ENCODE data around the gene POLR3H.

Gene POLR3H

DNA sequence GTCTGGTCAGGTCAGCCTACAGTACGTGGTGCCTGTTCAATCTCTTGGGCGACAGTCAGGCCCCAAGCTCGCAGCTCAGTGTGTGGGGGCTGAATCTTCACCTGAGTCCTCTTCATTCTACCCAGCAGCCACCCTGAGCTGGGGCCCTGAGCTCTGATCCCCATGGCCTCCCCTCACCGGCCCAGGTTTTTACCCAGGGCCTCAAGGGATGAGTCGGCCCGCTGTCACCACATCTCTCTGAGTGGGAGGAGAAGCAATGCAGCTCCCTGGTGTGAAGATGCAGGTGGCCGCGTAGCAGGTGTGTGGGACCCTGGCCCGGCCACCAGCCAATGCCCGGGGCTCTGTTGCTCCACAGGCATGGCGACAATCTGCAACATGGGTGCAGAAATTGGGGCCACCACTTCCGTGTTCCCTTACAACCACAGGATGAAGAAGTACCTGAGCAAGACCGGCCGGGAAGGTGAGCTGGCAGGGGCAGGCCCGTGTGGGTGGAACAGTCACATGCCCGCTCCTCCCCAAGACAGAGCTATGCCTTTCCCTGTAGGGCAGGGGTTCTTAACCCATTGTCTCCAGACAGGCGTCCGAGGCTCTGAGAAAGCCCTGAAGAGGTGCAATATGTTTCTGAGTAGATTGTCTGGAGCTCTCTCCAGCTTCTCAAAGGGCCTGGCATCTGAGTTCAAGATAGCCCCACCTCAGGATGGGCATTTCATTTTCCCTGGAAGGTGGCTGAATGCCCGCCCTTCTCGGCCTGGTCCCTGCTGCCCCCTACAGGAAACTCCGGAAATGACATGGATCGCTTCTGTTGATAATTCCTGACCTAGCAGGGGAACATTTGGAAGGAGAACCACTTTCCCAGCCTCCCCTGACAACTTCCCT, 26.9 kb downstream of the POLR3H start:
- DNase-seq (ENCODE audit: low read depth in 2 of 2), result peak in 1 of 2 donors; percentile 17

DNA sequence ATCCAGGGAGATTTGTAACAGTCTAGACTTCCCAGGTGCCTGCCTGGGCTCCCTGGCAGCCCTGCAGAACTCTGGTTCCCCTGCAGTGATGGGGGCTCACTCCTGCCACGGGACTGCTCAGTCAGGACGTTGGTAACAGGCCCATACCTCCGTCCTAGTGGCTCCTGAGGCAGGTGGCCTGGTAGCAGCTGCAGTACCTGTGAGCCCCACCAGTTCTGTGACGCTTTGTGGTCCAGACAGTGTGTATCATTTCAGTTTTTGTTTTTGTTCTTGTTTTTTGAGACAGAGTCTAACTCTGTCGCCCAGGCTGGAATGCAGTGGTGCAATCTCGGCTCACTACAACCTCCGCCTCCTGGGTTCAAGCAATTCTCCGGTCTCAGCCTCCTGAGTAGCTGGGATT, 27.8 kb downstream of the POLR3H start:
- no peak for DNase-seq (ENCODE audit: low read depth in 2 of 2)

DNA sequence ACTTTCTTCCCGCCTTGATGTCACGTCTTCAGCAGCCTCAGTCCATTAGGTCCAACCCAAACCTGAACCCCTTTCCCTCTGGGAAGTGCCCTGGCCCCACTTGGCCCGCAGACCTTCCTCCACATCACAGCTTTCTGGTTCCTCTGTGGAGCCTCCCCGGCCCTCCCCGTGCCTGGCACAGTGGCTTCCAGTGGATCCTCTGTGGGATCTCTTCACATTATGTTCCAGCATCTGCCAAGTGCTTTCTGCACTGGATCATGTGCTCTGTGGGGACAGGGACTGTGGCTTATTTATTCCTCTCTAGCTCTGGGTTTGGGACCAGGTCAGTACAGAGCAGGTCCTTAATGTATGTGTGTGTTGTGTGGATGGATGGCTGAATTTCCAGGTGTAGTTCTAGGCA, 30.9 kb downstream of the POLR3H start:
- DNase-seq (ENCODE audit: low read depth in 2 of 2), result no peak

DNA sequence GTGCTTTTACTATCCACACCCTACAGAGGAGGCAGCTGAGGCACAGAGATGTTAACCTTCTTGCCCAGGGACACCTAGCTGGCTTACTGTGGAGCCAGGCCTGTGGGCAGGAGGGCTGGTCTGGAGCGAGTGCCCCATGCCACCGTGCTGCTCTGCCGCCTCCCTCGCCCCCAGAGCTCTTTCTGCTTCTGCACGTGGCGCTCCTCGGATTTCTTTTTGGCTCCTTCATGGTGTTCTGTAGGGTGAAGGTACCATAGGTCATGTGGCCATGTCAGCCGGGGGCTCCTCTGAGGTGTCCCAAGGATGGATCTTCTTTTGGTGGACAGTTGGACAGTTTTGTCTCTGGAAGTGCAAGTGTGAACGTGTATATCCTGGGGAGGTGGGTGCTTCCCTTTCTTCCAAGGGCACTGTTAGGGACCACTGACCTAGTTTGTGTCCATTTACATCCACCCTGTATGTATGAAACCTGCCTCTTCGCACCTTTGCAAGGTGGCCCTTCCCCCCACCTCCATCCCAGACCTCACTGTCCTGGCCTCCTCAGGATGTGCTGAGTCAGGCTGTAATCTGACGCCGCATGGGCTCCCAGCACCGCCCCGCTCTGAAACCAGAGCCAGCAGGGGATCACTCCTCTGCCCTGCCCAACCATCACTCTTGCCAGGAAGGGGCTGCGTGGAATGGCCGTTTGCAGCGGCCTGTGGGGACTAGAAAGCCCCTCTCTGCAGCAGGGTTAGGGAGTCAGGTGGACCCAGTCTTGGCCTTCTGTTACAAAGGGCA, 31.7 kb downstream of the POLR3H start:
- no peak for DNase-seq (ENCODE audit: low read depth in 2 of 2)

DNA sequence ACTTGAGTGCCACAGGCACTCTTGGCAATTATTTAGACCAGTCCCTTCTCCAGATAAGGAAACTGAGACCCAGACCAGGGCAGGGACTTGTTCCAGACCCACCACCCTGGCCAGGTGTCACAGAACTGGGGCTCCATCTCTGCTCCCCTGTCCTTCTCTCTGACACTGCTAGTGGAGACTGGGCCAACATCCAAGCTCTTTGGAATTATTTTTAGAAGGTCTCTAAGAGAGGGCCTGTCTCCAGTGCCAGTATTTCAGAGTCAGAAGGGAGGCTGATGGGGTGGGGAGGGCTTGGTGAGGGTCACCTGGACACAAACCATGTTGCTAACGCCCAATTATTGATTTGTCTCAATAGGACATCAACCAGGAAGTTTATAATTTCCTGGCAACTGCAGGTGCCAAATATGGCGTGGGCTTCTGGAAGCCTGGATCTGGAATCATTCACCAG, 32.7 kb downstream of the POLR3H start:
- no peak for DNase-seq (ENCODE audit: low read depth in 2 of 2)

DNA sequence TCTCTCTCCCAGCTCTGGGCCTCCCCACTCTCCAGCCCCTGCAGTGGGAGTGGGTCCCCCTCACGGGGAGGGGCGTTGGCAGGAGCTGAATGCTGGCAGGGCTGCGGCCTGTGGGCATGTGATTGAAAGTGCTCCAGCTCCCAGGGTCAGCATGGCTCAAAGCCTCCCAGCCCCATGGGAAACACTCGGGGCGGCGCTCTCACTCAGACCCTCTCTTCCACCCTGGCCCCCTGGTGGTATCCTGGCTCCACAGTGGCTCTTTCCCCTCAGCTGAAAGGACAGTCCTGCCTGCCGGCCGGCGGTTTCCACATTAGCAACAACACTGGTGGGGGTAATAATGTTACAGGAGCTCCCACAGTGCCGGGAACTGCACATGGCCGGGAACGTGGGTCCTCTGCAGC, 35.5 kb downstream of the POLR3H start:
- DNase-seq (ENCODE audit: low read depth in 2 of 2), result no peak

DNA sequence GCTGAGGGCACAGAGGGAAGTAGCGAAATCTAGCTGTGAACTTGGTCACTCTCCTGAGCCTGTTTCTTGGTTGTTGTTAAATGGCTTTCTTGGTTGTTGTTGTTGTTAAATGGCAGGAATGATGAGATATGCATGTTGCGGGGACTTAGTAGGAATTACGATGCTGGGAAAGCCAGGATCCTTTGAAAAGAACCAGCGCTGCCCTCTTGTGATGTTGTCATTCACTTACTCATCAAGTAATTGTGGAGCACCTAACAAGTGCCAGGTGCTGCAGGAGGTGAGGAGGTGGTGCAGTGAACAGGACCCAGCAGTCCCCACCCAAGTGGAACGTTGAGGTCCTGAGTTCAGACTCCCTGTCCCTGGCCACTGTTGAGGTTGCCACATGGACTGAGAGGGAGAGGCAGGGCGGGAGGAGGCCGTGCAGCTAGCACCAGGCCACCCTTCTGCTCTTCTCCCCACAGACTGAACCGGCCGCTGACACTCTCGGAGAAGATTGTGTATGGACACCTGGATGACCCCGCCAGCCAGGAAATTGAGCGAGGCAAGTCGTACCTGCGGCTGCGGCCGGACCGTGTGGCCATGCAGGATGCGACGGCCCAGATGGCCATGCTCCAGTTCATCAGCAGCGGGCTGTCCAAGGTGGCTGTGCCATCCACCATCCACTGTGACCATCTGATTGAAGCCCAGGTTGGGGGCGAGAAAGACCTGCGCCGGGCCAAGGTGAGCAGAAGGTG, 36.8 kb downstream of the POLR3H start:
- no peak for DNase-seq (ENCODE audit: low read depth in 2 of 2)

DNA sequence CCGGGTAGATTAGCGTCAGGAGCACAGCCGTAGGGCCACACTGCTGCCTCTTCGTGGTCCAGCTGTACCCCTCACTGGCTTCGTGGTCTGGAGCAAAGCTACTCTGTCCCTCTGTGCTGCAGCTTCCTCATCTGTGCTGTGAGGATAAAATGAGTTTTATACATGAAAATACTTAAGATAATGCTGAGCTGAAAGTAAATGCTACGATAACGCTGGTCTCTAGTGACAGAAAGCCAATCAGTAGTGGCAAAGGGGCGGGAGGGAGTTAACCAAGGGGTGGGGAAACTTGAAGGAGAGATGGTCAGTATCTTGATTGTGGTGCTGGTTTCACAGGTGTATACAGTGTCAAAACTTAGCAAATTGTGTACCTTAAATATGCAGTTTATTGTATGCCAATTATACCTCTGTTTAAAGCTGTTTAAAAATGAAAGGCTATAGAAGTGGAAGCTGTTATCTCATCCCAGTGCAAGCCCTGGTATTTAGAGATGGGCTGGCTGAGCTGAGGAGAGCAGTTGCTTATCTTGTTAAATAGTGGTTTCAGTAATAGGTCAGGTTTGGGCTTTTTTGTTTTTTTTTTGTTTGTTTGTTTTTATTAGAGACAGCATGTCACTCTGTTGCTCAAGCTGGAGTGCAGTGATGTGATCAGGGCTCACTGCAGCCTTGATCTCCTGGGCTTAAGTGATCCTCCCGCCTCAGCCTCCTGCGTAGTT, 38.6 kb downstream of the POLR3H start:
- no peak for DNase-seq (ENCODE audit: low read depth in 2 of 2)

DNA sequence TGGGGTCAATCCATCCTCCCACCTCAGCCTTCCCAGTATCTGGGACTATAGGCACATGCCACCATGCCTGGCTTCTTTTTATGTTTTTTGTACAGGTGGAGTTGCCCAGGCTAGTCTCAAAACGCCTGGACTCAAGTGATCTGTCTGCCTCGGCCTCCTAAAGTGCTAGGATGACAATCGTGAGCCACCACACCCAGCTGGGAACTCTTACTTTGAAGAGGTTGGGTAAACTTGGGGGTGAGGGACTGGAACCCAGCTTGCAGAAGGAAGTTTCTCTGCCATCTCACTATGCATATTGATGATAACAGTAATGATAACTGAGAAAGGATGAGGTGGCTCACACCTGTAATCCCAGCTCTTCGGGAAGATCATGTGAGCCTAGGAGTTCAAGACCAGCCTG, 39.5 kb downstream of the POLR3H start:
- no peak for DNase-seq (ENCODE audit: low read depth in 2 of 2)

DNA sequence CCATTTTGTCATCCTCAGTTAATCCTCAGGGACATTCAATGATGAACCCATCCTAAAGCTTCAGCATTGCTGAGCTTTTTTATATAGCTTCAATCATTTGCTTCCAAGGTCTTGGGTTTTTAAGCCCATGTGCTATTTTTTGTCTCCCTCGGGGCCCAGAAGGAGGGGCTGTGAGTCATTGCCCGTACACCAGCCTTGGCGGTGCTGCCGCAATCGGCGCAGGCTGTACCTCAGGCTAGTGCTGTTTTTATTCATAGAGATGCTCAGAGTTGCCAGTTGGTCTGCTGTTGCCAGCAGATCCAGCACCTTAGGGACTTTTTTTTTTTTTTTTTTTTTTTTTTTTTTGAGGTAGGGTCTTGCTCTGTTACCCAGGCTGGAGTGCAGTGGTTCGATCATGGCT, 39.9 kb downstream of the POLR3H start:
- DNase-seq (ENCODE audit: low read depth in 2 of 2), result no peak

DNA sequence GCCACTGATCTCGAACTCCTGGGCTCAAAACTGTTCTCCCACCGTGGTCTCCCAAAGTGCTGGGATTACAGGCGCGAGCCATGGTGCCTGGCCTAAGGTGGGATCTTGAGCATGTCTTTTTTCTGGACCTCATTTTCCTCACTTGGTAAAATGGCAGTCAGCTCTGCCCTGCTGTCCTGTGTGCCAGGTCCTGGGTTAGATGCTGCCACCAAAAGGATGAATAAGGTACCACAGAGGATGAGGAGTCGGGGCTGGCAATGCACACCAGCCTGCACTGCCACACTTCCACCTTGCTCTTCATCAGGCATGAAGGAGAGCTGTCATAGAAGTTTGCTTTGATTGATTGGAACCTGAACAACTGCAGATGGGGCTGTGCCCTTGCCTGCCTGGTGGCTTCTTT, 43.1 kb downstream of the POLR3H start:
- DNase-seq (ENCODE audit: low read depth in 2 of 2), result no peak

DNA sequence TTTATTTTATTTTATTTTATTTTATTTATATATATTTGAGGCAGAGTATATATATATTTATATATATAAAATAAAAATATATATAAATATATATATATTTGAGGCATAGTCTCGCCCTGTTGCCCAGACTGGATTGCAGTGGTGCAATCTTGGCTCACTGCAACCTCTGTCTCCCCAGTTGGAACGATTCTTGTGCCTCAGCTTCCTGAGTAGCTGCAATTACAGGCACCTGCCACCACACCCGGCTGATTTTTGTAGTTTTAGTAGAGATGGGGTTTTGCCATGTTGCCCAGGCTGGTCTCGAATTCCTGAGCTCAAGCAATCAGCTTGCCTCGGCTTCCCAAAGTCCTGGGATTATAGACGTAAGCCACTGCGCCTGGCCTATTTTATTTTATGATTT, 44.0 kb downstream of the POLR3H start:
- DNase-seq (ENCODE audit: low read depth in 2 of 2), result no peak

DNA sequence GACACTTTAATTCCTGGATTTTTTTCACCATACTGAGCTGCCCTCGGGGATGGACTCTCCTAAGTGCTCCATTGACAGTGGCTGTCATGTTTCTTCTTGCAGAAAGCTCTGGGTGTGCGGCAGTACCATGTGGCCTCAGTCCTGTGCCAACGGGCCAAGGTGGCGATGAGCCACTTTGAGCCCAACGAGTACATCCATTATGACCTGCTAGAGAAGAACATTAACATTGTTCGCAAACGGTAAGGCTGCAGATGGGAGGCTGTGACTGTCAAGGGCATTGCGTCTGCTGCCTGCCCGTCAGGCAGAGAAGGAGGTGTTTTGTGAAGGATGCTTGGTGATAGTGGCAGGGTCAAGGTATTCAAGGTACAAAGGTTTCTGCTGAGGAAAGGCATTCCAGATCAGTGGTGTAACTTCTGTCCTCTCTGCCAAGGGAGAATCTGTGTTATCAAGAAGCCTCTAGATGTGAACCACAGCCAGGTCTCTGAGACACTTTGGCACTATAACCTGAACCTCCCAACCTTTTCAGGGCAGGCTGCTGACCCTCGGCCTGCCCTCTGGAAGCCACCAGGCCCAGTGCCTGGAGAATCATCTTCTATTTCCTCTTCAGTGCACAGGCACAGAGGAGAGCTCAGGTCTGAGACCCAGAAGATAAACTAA, 44.5 kb downstream of the POLR3H start:
- DNase-seq (ENCODE audit: low read depth in 2 of 2), result no peak

DNA sequence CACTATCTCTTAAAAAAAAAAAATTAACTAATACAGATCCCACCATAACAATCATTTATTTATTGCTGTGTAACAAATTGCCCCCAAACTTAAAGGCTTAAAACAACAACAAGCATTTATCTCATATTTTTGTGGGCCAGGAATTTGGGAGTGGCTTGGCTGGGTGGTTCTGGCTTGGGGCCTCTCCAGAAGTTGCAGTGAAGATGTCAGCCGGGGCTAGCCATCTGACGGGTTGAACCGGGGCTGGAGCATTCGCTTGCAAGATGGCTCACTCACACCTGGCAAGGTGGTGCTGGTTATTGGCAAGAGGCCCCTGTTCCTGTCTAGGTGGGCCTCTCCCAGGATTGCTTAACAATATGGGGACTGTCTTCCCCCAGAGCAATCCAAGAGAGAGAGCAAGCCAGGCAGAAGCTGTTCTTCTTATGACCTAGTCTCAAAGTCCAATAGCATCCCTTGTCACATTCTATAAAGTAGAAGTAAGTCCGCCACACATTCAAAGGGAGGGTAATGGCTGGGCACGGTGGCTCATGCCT, 45.9 kb downstream of the POLR3H start:
- DNase-seq (ENCODE audit: low read depth in 2 of 2), result no peak

DNA sequence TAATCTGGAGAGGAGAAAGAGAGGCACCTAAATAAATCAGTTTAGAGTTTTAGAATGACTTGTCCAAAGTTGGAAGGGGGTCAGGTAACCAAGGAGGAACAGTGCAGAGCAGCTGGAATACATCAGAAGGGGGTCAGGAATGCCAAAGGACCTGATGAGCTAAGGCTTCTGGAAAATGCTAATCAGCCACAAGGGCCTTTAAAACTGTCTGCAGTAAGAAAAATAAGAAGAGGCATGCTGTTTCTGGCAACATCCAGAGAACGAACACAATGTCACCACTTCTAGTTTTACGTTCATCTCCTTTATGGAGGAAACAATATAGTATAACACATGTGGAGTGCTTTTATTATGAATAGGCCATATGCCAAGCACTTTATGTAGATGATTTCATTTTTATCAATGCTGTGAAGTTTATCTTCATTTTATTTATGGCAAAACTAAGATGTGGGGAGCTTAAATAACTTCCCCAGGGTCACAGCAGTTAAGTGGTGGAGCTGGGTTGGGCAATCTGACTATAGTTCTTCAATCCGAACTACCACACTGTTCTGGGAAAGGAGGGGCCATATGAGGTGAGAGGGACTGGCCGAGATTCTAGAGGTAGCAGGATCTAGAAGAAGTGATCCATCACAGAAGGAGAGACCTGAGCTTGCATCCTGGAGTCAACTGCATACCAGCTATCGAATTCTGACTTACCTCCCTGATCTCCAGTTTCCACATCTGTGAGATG, 52.7 kb downstream of the POLR3H start:
- no peak for DNase-seq (ENCODE audit: low read depth in 2 of 2)

DNA sequence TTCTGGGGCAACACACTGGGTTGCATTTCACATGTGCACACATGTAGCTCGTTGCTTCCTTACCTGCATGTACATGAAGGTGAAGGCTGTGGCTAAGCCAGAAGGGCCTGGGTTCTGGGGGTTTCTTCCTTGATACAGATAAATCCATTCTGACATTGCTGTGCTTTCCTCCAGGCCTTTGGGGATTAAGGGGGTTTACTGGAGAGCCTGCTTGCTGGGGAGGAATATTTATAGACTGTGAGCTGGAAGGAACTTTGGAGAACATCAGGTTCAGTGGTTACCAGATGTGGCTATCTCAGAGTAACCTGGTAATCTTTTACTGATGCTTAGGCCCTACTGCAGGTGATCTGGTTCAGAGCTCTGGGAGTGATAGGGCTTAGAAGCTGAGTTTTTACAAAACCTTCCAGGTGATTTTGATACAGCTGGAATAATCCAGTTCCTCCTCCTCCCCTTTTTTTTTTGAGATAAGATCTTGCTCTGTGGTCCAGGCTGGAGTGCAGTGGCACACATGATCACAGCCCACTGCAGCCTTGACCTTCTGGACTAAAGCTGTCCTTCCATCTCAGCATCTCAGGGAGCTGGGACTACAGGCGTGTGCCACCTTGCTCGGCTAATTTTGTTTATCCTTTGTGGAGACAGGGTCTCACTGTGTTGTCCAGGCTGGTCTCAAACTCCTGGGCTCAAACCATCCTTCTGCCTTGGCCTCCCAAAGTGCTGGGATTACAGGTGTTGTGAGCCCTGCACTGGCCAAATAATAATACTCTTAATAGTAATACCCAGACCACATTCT, 55.5 kb downstream of the POLR3H start:
- DNase-seq (ENCODE audit: low read depth in 2 of 2), result no peak

DNA sequence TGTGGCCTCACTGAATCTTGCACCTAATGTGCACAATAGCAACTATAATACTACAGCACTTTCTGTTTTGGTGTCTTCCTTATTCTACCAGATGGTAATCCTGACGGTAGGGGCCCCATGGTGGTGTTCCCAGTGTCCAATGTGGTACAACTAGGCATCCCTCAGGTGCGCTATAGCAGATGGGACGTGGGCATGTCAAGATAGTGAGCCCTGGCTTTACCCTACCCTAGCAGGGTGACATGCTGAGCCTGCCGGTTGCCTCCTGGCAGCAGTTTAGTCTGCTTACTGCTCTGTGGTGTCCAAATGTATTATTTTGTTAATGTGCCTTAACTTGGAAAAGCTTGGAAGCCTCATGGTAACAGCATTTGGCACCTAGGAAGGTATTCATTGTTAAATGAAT, 56.2 kb downstream of the POLR3H start:
- no peak for DNase-seq (ENCODE audit: low read depth in 2 of 2)

DNA sequence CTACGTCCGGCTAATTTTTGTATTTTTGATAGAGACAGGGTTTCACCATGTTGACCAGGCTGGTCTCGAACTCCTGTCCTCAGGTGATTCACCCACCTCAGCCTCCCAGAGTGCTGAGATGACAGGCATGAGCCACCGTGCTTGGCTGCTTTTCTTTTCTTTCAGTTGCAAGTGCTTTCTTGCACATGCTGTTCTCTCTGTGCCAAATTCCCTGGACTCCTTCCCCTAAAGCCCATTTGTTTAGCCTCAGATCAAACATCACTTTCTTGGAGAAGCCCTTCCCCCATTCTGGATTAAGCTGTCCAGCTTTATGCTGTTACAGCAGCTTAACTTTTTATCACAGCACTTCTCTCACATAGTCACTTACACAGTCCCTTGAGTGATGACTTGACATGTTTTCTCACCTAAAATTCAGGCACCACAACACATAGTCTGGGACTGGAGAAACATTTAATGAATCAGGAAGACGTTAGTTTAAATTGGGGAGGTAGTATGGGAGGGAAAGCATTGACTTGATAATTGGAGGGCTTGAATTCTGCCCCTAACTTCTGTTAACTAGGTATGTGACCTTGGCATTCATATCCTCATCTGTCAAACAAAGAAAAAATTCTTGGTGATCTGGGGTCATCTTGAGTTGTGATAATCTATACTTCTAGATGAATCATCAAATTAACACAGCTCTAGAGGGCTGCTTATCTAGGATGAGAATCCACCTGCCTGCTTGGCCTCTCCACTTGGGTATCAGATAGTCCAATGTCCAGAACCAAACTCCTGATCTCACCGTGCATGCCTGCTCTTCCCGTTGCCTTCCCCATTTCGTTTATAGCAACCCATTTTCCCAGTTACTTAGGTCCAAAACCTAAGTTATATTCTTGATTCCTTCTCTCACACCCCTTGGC, 57.0 kb downstream of the POLR3H start:
- no peak for DNase-seq (ENCODE audit: low read depth in 2 of 2)

Data from stimulated activated CD8-positive, alpha-beta memory T cell treated with anti-CD3 and anti-CD28 coated beads, Interleukin-7, amount 100 ng/mL, for 1 hour (primary cell).